ENCODE results near the gene YIPF3.

DNA sequence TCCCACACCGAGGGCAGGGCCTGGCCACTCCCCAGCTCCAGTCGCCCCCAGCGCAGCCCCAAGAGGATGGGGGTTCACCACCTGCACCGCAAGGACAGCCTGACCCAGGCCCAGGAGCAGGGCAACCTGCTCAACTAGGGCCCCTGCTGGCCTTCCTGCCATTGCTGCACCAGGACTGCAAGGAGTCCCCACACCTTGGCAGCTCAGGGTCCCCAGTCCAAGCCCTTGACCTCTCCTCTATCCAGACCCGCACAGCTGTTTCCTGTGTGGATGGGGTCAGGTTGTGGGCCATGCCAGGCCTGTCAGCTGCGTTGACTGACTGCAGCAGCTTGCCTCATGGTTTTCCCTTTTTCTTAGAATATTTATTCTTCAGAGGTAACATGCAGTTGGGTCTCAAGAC is 11.0 kb downstream of the YIPF3 start:
- TF ChIP-seq, protein P1, sequence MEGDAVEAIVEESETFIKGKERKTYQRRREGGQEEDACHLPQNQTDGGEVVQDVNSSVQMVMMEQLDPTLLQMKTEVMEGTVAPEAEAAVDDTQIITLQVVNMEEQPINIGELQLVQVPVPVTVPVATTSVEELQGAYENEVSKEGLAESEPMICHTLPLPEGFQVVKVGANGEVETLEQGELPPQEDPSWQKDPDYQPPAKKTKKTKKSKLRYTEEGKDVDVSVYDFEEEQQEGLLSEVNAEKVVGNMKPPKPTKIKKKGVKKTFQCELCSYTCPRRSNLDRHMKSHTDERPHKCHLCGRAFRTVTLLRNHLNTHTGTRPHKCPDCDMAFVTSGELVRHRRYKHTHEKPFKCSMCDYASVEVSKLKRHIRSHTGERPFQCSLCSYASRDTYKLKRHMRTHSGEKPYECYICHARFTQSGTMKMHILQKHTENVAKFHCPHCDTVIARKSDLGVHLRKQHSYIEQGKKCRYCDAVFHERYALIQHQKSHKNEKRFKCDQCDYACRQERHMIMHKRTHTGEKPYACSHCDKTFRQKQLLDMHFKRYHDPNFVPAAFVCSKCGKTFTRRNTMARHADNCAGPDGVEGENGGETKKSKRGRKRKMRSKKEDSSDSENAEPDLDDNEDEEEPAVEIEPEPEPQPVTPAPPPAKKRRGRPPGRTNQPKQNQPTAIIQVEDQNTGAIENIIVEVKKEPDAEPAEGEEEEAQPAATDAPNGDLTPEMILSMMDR (IDR thresholded peaks at IDR 0.05) = no peak
- TF ChIP-seq EZH2 (IDR thresholded peaks at IDR 0.05; ENCODE audit: borderline replicate concordance, insufficient read depth, low read depth, low read length, poor library complexity, severe bottlenecking) = no peak

All from B cell (primary cell).